Endothelial cell of hepatic sinusoid (primary cell): ENCODE data around the gene NUPR2.
"Not testable (repeated sequence)": the region's sequence is repeated elsewhere in the genome, so short reads cannot be mapped to it uniquely, and the experiment has no call there.

Experiments
- in situ Hi-C: cut with HindIII; loops from 2 replicates; pipeline ENCODE4 v1.10.0; 2017; ENCODE audit warnings: low sequenced_read_pairs

Gene NUPR2

GRCh38 chr7:56115852-56116538 lies at the start of gene NUPR2:
NUPR2 (minus strand) TSS chr7:56116417; CDS start chr7:56116314, 103 bp downstream.
- in situ Hi-C loops = no loop called here

- in situ Hi-C loops = no loop called here
These were observed 41.1 kb upstream of the NUPR2 start for GRCh38 chr7:56157238-56157790.

GRCh38 chr7:56131062-56131461 lies 14.8 kb upstream of the NUPR2 start:
- in situ Hi-C loops = not testable (repeated sequence)

GRCh38 chr7:56127241-56127975 lies 11.2 kb upstream of the NUPR2 start:
- in situ Hi-C loops = no loop called here

- in situ Hi-C loops = no loop called here
These were observed 9.6 kb upstream of the NUPR2 start for GRCh38 chr7:56125831-56126230.

- in situ Hi-C loops = no loop called here
These were observed 8.8 kb upstream of the NUPR2 start for GRCh38 chr7:56124981-56125380.

GRCh38 chr7:56121440-56121839 lies 5.2 kb upstream of the NUPR2 start:
- in situ Hi-C loops = no loop called here

GRCh38 chr7:56112244-56112643 lies 4.0 kb downstream of the NUPR2 start:
- in situ Hi-C loops = not testable (repeated sequence)

GRCh38 chr7:56110611-56111010 lies 5.6 kb downstream of the NUPR2 start:
- in situ Hi-C loops = no loop called here

GRCh38 chr7:56107954-56108258 lies 8.3 kb downstream of the NUPR2 start:
- in situ Hi-C loops = no loop called here

GRCh38 chr7:56106108-56107073 lies 9.8 kb downstream of the NUPR2 start, which contains the start of gene CHCHD2:
CHCHD2 (minus strand) TSS chr7:56106476; CDS start chr7:56106413, 63 bp downstream.
- in situ Hi-C loops = no loop called here

- in situ Hi-C loops = no loop called here
These were observed 10.7 kb downstream of the NUPR2 start for GRCh38 chr7:56105508-56105907.

- in situ Hi-C loops = not testable (repeated sequence)
These were observed 12.1 kb downstream of the NUPR2 start for GRCh38 chr7:56104138-56104537.

- in situ Hi-C loops = no loop called here
These were observed 16.6 kb downstream of the NUPR2 start for GRCh38 chr7:56099653-56100052.

- in situ Hi-C loops = not testable (repeated sequence)
These were observed 17.8 kb downstream of the NUPR2 start for GRCh38 chr7:56098187-56099008.

GRCh38 chr7:56097700-56098099 lies 18.5 kb downstream of the NUPR2 start:
- in situ Hi-C loops = no loop called here

GRCh38 chr7:56092789-56093531 lies 23.3 kb downstream of the NUPR2 start, which contains the start of gene PHKG1:
PHKG1 (minus strand) TSS chr7:56092952; CDS start chr7:56088941, 4,011 bp downstream.
- in situ Hi-C loops = no loop called here

GRCh38 chr7:56092388-56092787 lies 23.8 kb downstream of the NUPR2 start:
- in situ Hi-C loops = not testable (repeated sequence)

- in situ Hi-C loops = no loop called here
These were observed 24.6 kb downstream of the NUPR2 start for GRCh38 chr7:56091591-56091990.
